SU-DHL-6 (cell line): ENCODE data around the gene UBE2A.
A peak's percentile ranks its signal among the peaks of the same experiment; 100 is the strongest.

Experiments used
- H2AFZ ChIP-seq: fragments of 200-600 bp; sonication (generic); 2 replicates; pipeline ENCODE4 v1.6.1; 2014; ENCODE audit warnings: low read depth, mild to moderate bottlenecking, moderate library complexity, mixed read lengths, antibody characterized with exemption, low read length; ENCODE audit not compliant: severe bottlenecking
- H3F3A ChIP-seq: fragments of 200-600 bp; shearing (Covaris generic); 2 replicates; pipeline ENCODE4 v1.6.0; 2016; ENCODE audit warnings: antibody characterized with exemption, mild to moderate bottlenecking; ENCODE audit not compliant: insufficient read depth
- H3K27ac ChIP-seq: fragments of 200-600 bp; sonication (generic); 2 replicates; pipeline ENCODE4 v1.5.1; 2016; ENCODE audit warnings: low read depth, mild to moderate bottlenecking, low read length, moderate library complexity, mixed read lengths
- H3K27me3 ChIP-seq: fragments of 200-600 bp; sonication (generic), shearing (Covaris generic); 2 replicates; pipeline ENCODE4 v1.6.0; 2014; ENCODE audit warnings: mild to moderate bottlenecking, low read length
- H3K36me3 ChIP-seq: fragments of 200-600 bp; sonication (generic); 2 replicates; pipeline ENCODE4 v1.6.1; 2014; ENCODE audit warnings: mild to moderate bottlenecking, low read length, mixed read lengths
- H3K4me2 ChIP-seq: fragments of 300-600, 200-600 bp; shearing (Covaris generic), sonication (generic); 2 replicates; pipeline ENCODE4 v1.6.0; 2014; ENCODE audit warnings: low read length, low read depth, mild to moderate bottlenecking; ENCODE audit not compliant: poor library complexity, severe bottlenecking
- H3K4me3 ChIP-seq: fragments of 200-600 bp; sonication (generic); 2 replicates; pipeline ENCODE4 v1.5.1; 2014; ENCODE audit warnings: antibody characterized with exemption, low read length, mild to moderate bottlenecking, mixed read lengths; ENCODE audit not compliant: insufficient read depth, poor library complexity, severe bottlenecking
- H3K79me2 ChIP-seq: fragments of 200-600 bp; sonication (generic); 2 replicates; pipeline ENCODE4 v1.6.1; 2014; ENCODE audit warnings: mild to moderate bottlenecking, low read length, moderate library complexity; ENCODE audit not compliant: insufficient read depth
- H3K9ac ChIP-seq: fragments of 200-600 bp; sonication (generic); 2 replicates; pipeline ENCODE4 v1.7.0; 2014; ENCODE audit warnings: mild to moderate bottlenecking, low read length
- H3K9me2 ChIP-seq: fragments of 200-600 bp; sonication (generic); replicated peaks from 2 replicates; pipeline ENCODE4 v1.6.1; 2014; ENCODE audit warnings: low read length; ENCODE audit not compliant: insufficient read depth
- H3K9me3 ChIP-seq: fragments of 200-600 bp; sonication (generic); 2 replicates; pipeline ENCODE4 v1.6.1; 2014; ENCODE audit warnings: low read length, mixed read lengths; ENCODE audit not compliant: insufficient read depth
- H4K20me1 ChIP-seq: fragments of 200-600 bp; sonication (generic); 2 replicates; pipeline ENCODE4 v1.6.1; 2014; ENCODE audit warnings: low read depth, mild to moderate bottlenecking, antibody characterized with exemption, low read length, moderate library complexity, mixed read lengths
- CTCF ChIP-seq: fragments of 200-600 bp; sonication (generic); IDR thresholded peaks from one replicate; pipeline ENCODE4 v1.5.1; 2017; ENCODE audit warnings: antibody characterized with exemption, mild to moderate bottlenecking, low read length, moderate library complexity; ENCODE audit not compliant: insufficient read depth, poor library complexity, severe bottlenecking
- EZH2phosphoT487 ChIP-seq: fragments of 200-600 bp; sonication (generic), shearing (Covaris generic); conservative IDR thresholded peaks from 2 replicates; pipeline ENCODE4 v1.6.1; 2018; ENCODE audit warnings: mild to moderate bottlenecking, antibody characterized with exemption, low read length, moderate library complexity, mixed read lengths

UBE2A gene

GRCh38 chrX:119618439-119618838 is 44.1 kb downstream of the UBE2A start:
- Histone ChIP-seq H3K36me3 (no peaks in the 10 kb centered on the region), H3K79me2 (no peaks in the 10 kb centered on the region), H3K27ac (peak overlapping the region; percentile 67), H4K20me1 (no peaks in the 10 kb centered on the region), H3K9me3 (no peaks in the 10 kb centered on the region), H2AFZ (no peak overlapping the region), H3F3A (peaks cover 22% of the 10 kb centered on the region), H3K4me3 (no peak overlapping the region), H3K9me2 (no peaks in the 10 kb centered on the region), H3K27me3 (no peaks in the 10 kb centered on the region), H3K9ac (peak overlapping the region; percentile 21; the same call in 1 of the 2 replicates), H3K4me2 (peak overlapping the region; percentile 62)
- TF ChIP-seq EZH2phosphoT487 (no peak), CTCF (no peak)

GRCh38 chrX:119622356-119623232 is 48.2 kb downstream of the UBE2A start:
- Histone ChIP-seq H3F3A (peaks cover 19% of the 10 kb centered on the region), H3K79me2 (no peaks in the 10 kb centered on the region), H4K20me1 (no peaks in the 10 kb centered on the region), H3K4me2 (no peak overlapping the region), H3K4me3 (no peak overlapping the region), H3K36me3 (no peaks in the 10 kb centered on the region; the same call in 1 of the 2 replicates), H2AFZ (no peak overlapping the region), H3K9me3 (no peaks in the 10 kb centered on the region), H3K27me3 (no peaks in the 10 kb centered on the region), H3K27ac (no peak overlapping the region), H3K9me2 (no peaks in the 10 kb centered on the region), H3K9ac (no peak overlapping the region)
- TF ChIP-seq CTCF (no peak), EZH2phosphoT487 (no peak)

GRCh38 chrX:119624417-119624816 is 50.1 kb downstream of the UBE2A start:
- no peaks in the 10 kb centered on the region for H3K9me2 ChIP-seq
- H3K9me3 ChIP-seq, result no peaks in the 10 kb centered on the region
- TF ChIP-seq CTCF (no peak), EZH2phosphoT487 (no peak)
- no peaks in the 10 kb centered on the region for H3K27me3 ChIP-seq
- no peak overlapping the region for H3K4me3 ChIP-seq
- H3K27ac ChIP-seq, result no peak overlapping the region
- H3F3A ChIP-seq, result 0 out of 2 replicates have a peak, but pooled peaks cover 4% of the 10 kb centered on the region
- no peaks in the 10 kb centered on the region; the same call in 1 of the 2 replicates for H3K36me3 ChIP-seq
- no peak overlapping the region for H3K4me2 ChIP-seq
- H3K9ac ChIP-seq, result no peak overlapping the region
- H2AFZ ChIP-seq, result no peak overlapping the region
- H4K20me1 ChIP-seq, result no peaks in the 10 kb centered on the region
- no peaks in the 10 kb centered on the region for H3K79me2 ChIP-seq
